GM19193 (cell line): Measurements from ENCODE around the gene MCAM.
A peak's percentile ranks its signal among the peaks of the same experiment; 100 is the strongest.

Experiments used
- POLR2A ChIP-seq: IDR thresholded peaks from 4 replicates; pipeline ENCODE4 v1.6.1; 2011; ENCODE audit not compliant: insufficient read depth, insufficient read length; ENCODE audit errors: extremely low read depth

The MCAM gene

DNA sequence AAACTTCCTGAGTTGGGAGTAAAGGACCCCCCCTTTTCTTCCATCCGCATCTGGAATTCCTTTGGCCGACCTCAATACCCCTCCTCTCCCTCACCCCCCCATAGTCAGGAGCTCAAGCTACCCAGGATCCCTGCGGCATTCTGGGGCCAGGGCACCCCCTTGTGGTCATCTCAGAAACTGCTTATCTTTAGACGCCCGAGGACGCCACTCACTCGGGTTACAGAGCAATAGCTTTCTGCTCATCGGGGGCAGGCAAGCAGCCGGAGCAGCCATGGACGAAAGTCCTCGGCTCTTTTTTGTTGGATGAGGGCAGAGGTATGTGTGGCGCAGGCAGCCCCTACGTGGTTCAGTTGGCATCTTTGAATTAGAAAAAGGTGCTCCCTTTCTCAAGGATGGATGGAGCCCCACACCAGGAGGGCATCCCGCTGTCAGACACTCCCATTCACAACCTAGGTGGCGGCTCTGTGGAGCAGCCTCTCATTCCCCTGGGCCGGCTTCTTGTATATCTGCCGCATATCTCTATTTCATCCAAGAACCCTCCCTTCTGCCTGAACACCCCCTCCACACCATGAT is 21.5 kb upstream of the MCAM start:
- no peak for TF ChIP-seq POLR2A

DNA sequence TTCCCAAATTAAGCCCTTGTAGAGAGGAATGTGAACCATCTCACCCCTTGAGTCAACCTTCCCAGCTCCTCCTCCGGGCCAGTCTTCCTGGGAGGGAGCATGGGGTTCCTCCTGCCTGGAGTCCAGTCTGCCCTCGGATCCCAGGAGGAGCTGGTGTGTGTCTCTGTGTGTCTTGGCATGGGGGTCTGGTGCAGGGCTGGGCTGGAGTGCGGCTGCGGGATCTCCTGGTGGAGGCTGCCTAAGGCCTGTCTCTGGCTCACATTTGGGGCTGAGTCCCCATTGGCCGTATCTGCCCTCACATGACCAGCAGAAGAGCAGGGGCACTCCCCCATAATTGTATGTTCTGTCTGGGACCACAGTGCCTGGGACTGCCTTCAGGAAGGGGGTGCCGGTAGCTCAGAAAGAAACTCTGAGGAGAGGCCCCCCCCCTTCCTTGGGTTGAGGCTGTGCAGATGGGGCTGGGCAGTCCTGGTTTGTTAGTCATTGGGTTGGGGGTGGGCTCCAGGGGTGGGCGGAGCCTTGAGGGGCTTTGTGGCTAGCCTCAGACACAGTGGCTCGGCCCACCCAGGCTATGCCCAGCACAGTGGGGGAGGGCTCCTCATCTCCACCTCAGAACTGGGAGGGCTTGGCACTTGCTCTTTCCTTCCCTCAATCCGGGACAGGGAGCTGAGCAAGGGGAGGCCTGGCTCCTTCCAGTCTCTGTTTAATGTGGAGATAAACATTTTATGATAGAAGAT is 20.8 kb upstream of the MCAM start:
- TF ChIP-seq POLR2A = no peak

DNA sequence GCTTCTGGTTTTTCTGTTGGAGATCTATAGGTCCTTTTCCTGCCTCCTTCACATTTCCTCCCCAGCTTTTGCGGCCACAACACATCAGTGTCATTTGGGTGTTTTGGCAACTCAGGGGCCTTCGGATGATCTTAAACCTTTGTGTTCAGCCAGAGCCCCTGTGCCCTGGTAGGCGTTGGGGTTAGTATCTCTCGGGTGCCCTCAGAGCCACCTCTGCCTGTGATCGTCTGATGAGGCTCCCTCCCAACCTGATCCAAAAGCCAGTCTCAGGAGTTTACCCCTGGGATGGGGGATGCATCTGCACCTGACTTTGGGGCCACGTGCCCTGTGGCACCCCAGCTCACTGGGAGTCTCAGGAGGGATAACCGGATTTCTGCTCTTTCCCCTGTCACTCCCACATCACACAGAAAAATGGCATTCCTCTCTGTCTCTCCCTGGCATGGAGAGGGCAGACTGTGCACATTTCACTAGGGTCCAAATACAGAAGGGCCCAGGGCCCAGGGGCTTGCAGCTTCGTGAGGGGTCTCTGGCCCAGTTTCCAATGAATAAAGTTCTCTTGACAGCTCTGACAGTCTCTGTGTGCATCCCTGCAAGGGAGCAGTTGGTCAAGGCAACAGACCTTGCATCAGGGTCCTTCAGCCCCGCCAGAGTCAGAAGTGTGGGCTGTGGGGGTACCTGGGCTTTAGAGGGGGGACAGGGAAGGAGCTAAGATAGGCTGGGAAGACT is 20.0 kb upstream of the MCAM start:
- TF ChIP-seq POLR2A = no peak

DNA sequence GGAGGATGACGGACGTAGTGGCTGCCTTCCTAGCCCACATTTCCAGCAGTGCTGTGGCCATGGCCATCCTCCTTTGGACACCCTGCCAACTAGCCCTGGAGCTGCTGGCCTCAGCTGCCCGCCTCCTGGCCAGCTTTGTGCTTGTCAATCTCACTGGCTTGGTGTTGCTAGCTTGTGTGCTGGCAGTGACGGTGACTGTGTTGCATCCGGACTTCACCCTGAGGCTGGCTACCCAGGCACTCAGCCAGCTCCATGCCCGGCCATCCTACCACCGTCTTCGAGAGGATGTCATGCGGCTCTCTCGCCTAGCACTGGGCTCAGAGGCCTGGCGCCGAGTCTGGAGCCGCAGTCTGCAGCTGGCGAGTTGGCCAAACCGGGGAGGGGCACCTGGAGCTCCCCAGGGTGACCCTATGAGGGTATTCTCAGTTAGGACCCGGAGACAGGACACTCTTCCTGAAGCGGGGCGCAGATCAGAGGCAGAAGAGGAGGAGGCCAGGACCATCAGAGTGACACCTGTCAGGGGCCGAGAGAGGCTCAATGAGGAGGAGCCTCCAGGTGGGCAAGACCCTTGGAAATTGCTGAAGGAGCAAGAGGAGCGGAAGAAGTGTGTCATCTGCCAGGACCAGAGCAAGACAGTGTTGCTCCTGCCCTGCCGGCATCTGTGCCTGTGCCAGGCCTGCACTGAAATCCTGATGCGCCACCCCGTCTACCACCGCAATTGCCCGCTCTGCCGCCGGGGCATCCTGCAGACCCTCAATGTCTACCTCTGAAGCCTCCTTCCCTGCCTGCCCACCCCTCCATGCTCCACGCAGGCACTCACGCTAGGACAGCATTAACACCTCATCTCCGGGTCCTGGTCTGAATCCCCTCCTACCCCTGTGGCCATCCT is 19.0 kb upstream of the MCAM start:
- no peak for TF ChIP-seq POLR2A

DNA sequence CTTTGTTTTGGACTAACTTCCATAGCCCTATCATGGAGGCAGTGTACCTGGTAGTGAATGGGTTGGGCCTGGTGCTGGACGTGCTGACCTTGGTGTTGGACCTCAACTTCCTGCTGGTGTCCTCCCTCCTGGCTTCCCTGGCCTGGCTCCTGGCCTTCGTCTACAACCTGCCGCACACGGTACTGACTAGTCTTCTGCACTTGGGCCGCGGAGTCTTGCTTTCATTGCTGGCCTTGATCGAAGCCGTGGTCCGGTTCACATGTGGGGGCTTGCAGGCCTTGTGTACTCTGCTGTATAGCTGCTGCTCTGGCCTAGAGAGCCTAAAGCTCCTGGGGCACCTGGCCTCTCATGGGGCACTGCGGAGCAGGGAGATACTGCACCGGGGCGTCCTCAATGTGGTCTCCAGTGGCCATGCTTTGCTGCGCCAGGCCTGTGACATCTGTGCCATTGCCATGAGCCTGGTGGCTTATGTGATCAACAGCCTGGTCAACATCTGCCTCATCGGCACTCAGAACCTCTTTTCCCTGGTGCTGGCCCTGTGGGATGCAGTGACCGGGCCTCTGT is 18.2 kb upstream of the MCAM start:
- TF ChIP-seq POLR2A = no peak

DNA sequence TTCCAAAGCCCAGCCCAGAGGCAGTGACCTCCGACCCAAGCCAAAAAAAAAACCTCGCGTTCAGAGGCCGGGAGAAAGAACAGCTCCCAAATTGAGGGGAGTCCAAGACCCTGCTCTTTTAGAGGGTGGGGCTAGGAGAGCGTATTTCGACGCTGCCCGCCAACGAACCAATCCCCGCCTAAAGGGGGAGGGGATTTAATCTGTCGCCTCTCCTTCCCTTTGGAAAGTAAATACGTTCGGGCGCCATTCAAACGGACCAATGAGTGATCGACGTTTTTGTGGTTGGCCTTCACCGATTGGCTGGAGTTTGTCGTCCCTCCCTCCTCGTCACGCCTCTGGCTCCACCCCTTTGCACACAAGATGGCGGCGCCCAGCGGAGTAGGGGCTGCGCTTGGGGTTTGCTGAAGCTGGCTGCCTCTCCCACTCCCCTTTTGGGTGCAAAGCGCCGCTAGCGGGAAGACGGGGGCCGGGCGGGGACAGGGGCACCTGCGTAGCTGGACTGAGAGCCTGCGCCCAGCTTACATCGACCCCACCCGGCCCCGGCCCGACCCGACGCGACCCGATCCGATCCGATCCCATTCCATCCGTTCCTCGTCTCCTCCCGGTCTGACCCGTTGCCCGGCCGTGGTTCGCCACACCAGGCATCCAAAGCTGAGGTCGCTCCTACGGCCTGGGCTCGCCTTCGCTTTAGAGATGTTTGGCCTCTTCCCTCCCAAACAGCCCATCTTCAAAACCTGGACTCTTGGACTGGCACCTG is 17.4 kb upstream of the MCAM start, which contains the start of gene RNF26:
Gene RNF26 (plus strand): TSS at position 354 of the 757 bp plus-strand sequence. CDS start 596 bp downstream, outside the sequence.
- TF ChIP-seq POLR2A = peak; percentile 79

DNA sequence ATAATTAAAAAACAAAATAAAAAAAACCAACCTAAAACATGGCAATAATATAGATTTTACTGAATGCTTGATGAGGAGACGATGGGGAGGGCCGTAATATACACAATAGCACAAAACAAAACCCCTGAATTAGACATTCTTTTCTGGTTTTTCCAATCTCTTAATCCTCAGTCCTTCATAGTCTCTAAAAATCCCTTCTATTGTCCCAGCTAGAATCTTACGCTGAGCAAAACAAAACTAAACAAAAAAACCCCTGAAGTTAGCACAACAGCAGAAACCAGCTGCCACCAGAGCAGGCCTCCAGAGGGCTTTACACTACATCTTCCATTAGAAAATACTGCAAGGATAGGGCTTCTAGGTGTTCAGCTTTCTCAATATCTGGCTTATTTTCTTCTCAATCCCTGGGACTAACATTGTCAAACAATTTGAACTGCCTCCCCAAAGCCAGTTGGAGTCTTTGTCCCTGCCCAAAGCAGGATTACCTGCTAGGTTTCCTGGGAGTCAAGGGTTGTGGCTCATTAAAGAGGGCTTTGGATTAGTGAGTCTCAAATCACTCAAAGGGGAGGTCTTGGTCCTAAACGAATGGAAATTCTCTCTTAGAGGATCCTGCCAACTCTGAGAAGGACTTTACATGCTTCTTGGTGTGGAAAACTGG is 15.3 kb upstream of the MCAM start:
- no peak for TF ChIP-seq POLR2A

DNA sequence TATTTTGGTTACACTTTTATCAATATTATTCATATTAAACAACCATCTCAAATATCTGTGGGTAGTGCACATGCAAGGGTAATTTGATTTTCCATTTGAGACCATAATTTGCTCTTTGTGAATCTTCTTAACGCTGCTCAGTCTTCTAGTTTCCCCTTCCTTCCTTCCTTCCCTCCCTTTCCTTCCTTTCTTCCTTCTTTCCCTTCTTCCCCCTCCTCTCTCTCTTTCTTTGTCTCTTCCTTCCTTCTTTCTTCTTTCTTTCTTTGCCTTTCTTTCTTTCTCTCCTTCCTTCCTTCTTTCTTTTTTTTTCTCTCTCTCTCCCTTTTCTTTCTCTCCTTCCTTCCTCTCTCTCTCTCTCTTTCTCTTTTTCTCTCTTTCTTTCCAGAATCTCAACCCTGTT is 13.3 kb upstream of the MCAM start:
- no peak for TF ChIP-seq POLR2A

DNA sequence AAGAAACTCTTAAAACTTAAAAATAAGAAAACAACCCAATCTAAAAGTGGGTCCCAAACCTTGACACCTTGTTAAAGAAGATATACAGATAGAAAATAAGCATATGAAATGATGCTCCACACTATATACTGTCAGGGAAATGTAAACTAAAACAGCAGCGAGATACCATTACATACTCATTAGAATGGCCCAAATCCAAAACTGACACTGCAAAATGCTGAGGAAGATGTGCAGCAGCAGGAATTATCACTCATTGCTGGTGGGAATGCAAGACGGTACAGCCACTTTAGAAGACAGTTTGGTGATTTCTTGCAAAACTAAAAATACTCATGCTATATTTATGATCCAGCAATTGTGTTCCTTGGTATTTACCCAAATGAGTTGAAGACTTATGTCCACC is 12.4 kb upstream of the MCAM start:
- no peak for TF ChIP-seq POLR2A

DNA sequence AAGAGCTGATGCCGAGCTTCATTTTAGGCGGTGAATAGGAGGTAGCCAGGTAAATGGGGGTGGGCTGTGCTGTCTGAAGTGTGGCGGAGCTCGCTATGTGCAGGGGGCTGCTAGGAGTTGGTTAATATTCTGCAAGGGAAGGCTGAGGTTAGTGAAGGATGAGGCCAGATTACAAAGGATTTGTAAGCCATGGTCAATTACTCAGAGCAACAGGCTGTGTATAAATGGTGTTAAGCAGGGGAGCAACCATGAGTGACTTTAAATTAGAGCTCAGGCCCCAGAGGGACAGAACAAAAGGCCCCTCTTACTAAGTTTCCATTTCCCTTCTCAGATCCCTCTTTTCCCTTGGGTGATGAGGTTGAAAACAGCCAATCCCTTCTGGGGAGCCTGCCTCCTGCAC is 7.3 kb upstream of the MCAM start:
- no peak for TF ChIP-seq POLR2A

DNA sequence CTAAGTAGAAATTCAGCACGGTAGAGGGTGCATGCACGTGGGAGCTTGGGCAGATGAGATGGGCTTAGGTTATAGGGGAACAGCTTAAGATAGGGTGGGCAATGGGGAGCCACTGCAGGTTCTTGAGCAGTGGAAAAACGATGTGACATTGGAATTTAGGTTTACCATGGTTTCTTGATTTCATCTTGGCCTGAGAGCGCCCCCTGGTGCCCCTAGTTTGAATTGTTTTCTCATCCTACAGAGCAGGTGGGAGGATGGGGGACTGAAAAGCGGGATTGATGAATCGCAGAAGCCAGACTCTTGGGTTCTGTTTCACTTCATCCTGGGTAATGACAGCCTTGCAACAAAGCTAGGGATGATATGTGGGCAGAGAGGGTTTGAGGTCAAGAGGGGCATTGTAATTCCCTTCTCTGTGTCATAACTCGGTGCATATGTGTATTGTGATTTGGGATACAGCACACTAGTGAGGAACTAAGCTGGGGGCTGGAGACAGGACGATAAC is 6.7 kb upstream of the MCAM start:
- TF ChIP-seq POLR2A = no peak

DNA sequence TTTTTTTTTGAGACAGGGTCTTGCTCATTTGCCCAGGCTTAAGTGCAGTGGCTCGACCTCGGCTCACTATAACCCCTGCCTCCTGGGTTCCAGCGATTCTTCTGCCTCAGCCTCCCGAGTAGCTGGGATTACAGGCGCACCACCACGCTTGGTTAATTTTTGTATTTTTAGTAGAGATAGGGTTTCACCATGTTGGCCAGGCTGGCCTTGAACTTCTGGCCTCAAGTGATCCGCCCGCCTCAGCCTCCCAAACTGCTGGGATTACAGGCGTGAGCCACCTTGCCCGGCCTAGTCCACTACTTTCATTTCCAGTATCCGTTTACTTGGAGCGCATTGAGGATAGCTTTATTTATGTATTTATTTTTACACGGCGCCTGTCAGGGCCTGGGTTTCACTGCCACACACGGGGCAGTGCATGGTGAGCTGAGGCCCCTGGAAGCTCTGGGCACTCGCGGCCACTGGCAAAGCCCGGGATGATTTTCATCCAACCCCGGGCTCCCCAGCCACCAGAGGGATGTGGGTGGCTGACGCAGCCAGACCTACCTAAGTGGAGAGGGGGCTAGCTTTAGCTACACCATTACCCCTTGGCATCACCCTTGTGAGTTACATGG is 6.1 kb upstream of the MCAM start:
- no peak for TF ChIP-seq POLR2A

DNA sequence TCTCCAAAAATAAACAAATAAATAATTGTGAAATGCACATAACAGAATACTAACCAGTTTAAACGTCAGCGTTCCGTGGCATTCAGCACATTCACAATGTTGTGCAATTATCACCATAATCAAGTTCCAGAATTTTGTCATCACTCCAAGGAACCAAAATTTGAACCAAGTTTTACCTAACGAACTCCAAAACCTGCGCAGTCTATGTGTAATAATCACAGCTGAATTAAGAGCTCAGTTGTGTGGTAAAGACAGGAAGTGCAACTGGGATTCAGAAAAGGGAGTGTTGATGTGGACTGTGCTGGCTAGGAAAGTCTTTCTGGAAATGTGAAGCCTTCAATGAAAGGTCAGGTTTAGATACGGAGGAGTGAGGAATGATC is 5.4 kb upstream of the MCAM start:
- TF ChIP-seq POLR2A = no peak
